ENCODE results near the gene RSRC2.
A peak's percentile ranks its signal among the peaks of the same experiment; 100 is the strongest.
"Not testable (repeated sequence)": the region's sequence is repeated elsewhere in the genome, so short reads cannot be mapped to it uniquely, and the experiment has no call there.

The RSRC2 gene

GRCh38 chr12:122483969-122484368, 42.8 kb downstream of the RSRC2 start:
- no peaks in the 10 kb centered on the region for H3K27me3 Mint-ChIP-seq
- H3K27ac Mint-ChIP-seq, result peak overlapping the region; percentile 27
- peaks cover 10% of the 10 kb centered on the region for H3K4me1 Mint-ChIP-seq (ENCODE audit: low read depth)
- no peak overlapping the region for H3K4me3 Mint-ChIP-seq
- H3K9me3 Mint-ChIP-seq, result no peaks in the 10 kb centered on the region
- H3K36me3 Mint-ChIP-seq (ENCODE audit: low read depth), result peaks cover 73% of the 10 kb centered on the region

DNA sequence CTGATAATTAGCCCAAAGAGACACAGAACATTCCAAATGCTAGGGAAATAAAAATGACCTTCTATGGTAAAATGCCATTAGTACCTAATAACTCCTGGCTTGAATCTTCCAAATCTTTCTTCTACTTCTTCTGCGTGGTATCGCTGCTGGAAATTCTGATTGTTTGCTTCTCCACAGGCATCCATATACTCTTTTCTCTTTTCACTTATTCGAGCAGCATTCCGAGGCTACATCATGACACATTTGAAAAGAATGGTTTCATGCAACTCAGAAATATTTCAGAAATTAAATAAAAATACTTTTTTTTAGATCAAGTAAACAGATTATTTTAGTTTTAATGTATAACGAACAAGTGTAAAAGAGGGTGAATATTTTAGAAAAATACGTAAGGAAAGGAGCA, 44.9 kb downstream of the RSRC2 start:
- H3K4me3 Mint-ChIP-seq, result no peak overlapping the region
- peaks cover 78% of the 10 kb centered on the region for H3K36me3 Mint-ChIP-seq (ENCODE audit: low read depth)

DNA sequence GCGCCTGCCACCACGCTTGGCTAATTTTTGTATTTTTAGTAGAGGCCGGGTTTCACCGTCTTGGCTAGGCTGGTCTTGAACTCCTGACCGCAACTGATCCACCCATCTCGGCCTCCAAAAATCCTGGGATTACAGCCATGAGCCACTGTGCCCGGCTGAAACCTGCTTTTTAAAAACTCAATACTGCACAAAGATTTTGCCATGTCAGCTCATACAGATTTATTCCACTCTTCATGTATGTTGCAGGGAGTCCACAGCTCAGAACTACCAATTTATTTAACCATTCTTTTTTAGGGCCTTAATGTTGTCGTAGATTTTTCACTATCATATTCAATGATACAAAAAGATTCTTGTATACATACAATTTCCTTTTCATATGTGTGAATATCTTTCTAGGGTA, 46.0 kb downstream of the RSRC2 start:
- peaks cover 12% of the 10 kb centered on the region for H3K4me1 Mint-ChIP-seq (ENCODE audit: low read depth)
- H3K27ac Mint-ChIP-seq, result no peak overlapping the region
- no peaks in the 10 kb centered on the region for H3K9me3 Mint-ChIP-seq
- H3K4me3 Mint-ChIP-seq, result no peak overlapping the region
- H3K36me3 Mint-ChIP-seq (ENCODE audit: low read depth), result peaks cover 80% of the 10 kb centered on the region
- no peaks in the 10 kb centered on the region for H3K27me3 Mint-ChIP-seq

More for the DNA sequence above, 44.9 kb downstream of the RSRC2 start:
- H3K4me1 Mint-ChIP-seq (ENCODE audit: low read depth), result peaks cover 10% of the 10 kb centered on the region
- no peaks in the 10 kb centered on the region for H3K9me3 Mint-ChIP-seq
- H3K27me3 Mint-ChIP-seq, result no peaks in the 10 kb centered on the region
- H3K27ac Mint-ChIP-seq, result no peak overlapping the region

GRCh38 chr12:122474324-122474716, 52.4 kb downstream of the RSRC2 start:
- Mint-ChIP-seq H3K4me1 (ENCODE audit: low read depth) (peaks cover 32% of the 10 kb centered on the region), H3K9me3 (no peaks in the 10 kb centered on the region), H3K4me3 (no peak overlapping the region), H3K36me3 (ENCODE audit: low read depth) (peaks cover 64% of the 10 kb centered on the region), H3K27me3 (no peaks in the 10 kb centered on the region), H3K27ac (peak overlapping the region; percentile 61)

DNA sequence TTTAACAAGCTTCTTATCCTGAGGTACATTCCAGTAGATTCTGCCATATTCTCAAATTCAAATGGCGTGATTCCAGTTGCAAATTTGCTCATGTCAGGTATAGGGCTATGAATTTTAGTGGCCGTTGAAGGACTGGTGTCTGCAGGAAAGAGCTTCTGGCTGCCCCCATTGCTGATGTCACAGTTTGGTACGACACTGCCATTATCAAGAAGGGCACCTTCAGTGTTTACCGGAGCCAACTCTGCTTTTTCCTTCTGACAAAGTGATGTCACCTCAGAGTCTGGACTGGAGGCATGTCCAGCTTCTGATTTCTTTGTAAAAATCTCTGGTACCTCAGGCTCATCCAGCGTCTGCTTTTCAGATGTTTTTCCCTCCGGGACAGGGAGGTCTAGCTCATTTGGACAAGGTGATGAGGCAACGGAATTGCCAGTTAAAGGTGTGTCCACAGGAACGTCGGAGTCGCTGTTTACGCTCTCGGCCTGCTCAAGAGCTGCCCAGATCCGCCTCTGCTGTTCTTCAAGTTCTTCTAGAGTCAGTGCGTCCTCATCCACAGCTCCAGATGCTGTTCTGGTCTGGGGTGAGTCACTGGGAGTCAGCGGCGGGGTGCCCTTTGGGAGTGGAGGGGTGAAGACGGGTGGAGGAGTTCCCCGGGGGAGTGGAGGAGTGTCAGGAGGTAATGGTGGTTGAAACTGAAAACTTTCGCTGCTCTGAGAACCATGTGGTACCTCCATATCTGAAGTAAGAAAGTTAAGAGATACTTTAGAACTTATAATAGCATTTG, 53.0 kb downstream of the RSRC2 start:
- peak overlapping the region; percentile 9 for H3K4me3 Mint-ChIP-seq
- H3K9me3 Mint-ChIP-seq, result no peaks in the 10 kb centered on the region
- H3K4me1 Mint-ChIP-seq (ENCODE audit: low read depth), result peaks cover 32% of the 10 kb centered on the region
- peaks cover 60% of the 10 kb centered on the region for H3K36me3 Mint-ChIP-seq (ENCODE audit: low read depth)
- peak overlapping the region; percentile 71 for H3K27ac Mint-ChIP-seq
- H3K27me3 Mint-ChIP-seq, result no peaks in the 10 kb centered on the region

GRCh38 chr12:122471324-122472226, 55.2 kb downstream of the RSRC2 start:
- peaks cover 32% of the 10 kb centered on the region for H3K4me1 Mint-ChIP-seq (ENCODE audit: low read depth)
- H3K9me3 Mint-ChIP-seq, result no peaks in the 10 kb centered on the region
- no peak overlapping the region for H3K4me3 Mint-ChIP-seq
- H3K27me3 Mint-ChIP-seq, result no peaks in the 10 kb centered on the region
- peaks cover 42% of the 10 kb centered on the region for H3K36me3 Mint-ChIP-seq (ENCODE audit: low read depth)
- H3K27ac Mint-ChIP-seq, result no peak overlapping the region

GRCh38 chr12:122470576-122470975, 56.2 kb downstream of the RSRC2 start:
- H3K27ac Mint-ChIP-seq, H3K27me3 Mint-ChIP-seq, H3K9me3 Mint-ChIP-seq, H3K4me3 Mint-ChIP-seq: not testable (repeated sequence)
- Mint-ChIP-seq H3K36me3 (ENCODE audit: low read depth) (peaks cover 32% of the 10 kb centered on the region), H3K4me1 (ENCODE audit: low read depth) (peaks cover 28% of the 10 kb centered on the region)

- H3K4me1 Mint-ChIP-seq (ENCODE audit: low read depth), result peaks cover 22% of the 10 kb centered on the region
- H3K27me3 Mint-ChIP-seq, H3K4me3 Mint-ChIP-seq, H3K9me3 Mint-ChIP-seq, H3K27ac Mint-ChIP-seq: not testable (repeated sequence)
- H3K36me3 Mint-ChIP-seq (ENCODE audit: low read depth), result peaks cover 27% of the 10 kb centered on the region
Observed at GRCh38 chr12:122469856-122470255, 56.9 kb downstream of the RSRC2 start.

- Mint-ChIP-seq H3K4me3 (no peak overlapping the region), H3K9me3 (no peaks in the 10 kb centered on the region), H3K4me1 (ENCODE audit: low read depth) (peaks cover 6% of the 10 kb centered on the region), H3K27me3 (no peaks in the 10 kb centered on the region), H3K27ac (no peak overlapping the region), H3K36me3 (ENCODE audit: low read depth) (peaks cover 10% of the 10 kb centered on the region)
Observed at GRCh38 chr12:122467983-122468382, 58.8 kb downstream of the RSRC2 start.

GRCh38 chr12:122464317-122465042, 62.3 kb downstream of the RSRC2 start:
- H3K4me1 Mint-ChIP-seq (ENCODE audit: low read depth); H3K4me3 Mint-ChIP-seq; H3K9me3 Mint-ChIP-seq; H3K36me3 Mint-ChIP-seq (ENCODE audit: low read depth); H3K27me3 Mint-ChIP-seq; H3K27ac Mint-ChIP-seq: not testable (repeated sequence)

- no peaks in the 10 kb centered on the region for H3K9me3 Mint-ChIP-seq
- no peaks in the 10 kb centered on the region for H3K4me1 Mint-ChIP-seq (ENCODE audit: low read depth)
- H3K27ac Mint-ChIP-seq, result no peak overlapping the region
- no peak overlapping the region for H3K4me3 Mint-ChIP-seq
- H3K36me3 Mint-ChIP-seq (ENCODE audit: low read depth), result no peaks in the 10 kb centered on the region
- H3K27me3 Mint-ChIP-seq, result no peaks in the 10 kb centered on the region
Observed at GRCh38 chr12:122460641-122461040, 66.1 kb downstream of the RSRC2 start.

DNA sequence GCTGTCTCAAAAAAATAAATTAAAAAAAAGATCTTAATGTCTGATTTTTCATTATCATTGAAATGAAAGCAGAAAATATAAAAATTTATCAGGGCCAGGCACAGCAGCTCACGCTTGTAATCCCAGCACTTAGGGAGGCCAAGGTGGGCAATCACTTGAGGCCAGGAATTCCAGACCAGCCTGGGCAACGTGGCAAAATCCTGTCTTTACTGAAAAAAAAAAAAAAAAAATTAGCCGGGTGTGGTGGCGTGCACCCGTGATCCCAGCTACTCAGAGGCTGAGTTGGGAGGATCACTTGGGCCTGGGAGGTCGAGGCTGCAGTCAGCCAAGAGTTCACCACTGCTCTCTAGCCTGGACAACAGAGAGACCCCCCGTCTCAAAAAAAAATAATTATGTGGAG, 66.7 kb downstream of the RSRC2 start:
- H3K9me3 Mint-ChIP-seq, result no peaks in the 10 kb centered on the region
- no peaks in the 10 kb centered on the region for H3K4me1 Mint-ChIP-seq (ENCODE audit: low read depth)
- no peaks in the 10 kb centered on the region for H3K36me3 Mint-ChIP-seq (ENCODE audit: low read depth)
- no peak overlapping the region for H3K27ac Mint-ChIP-seq
- H3K4me3 Mint-ChIP-seq, result no peak overlapping the region
- H3K27me3 Mint-ChIP-seq, result no peaks in the 10 kb centered on the region

- H3K4me3 Mint-ChIP-seq, result no peak overlapping the region
- no peaks in the 10 kb centered on the region for H3K27me3 Mint-ChIP-seq
- H3K4me1 Mint-ChIP-seq (ENCODE audit: low read depth), result peaks cover 1% of the 10 kb centered on the region
- H3K9me3 Mint-ChIP-seq, result no peaks in the 10 kb centered on the region
- no peak overlapping the region for H3K27ac Mint-ChIP-seq
- no peaks in the 10 kb centered on the region for H3K36me3 Mint-ChIP-seq (ENCODE audit: low read depth)
Observed at GRCh38 chr12:122459211-122459610, 67.5 kb downstream of the RSRC2 start.

- Mint-ChIP-seq H3K4me3 (no peak overlapping the region), H3K27me3 (no peaks in the 10 kb centered on the region), H3K36me3 (ENCODE audit: low read depth) (no peaks in the 10 kb centered on the region), H3K27ac (no peak overlapping the region), H3K9me3 (no peaks in the 10 kb centered on the region), H3K4me1 (ENCODE audit: low read depth) (peaks cover 10% of the 10 kb centered on the region)
Observed at GRCh38 chr12:122458105-122459035, 68.4 kb downstream of the RSRC2 start.

All from stimulated activated naive CD8-positive, alpha-beta T cell treated with anti-CD3 and anti-CD28 coated beads, Interleukin-15, Interleukin-2, amounts not matched to agents 100 ng/mL and 50 ng/mL, for 24 hours (primary cell).